ENCODE measurements around the gene PSMA6.
A peak's percentile ranks its signal among the peaks of the same experiment; 100 is the strongest.

Gene PSMA6

GRCh38 chr14:35366056-35366451 lies 73.9 kb downstream of the PSMA6 start:
- DNase-seq (ENCODE audit: low read depth in 3 of 3) = peak in 1 of 3 experiments; percentile 37

GRCh38 chr14:35366521-35366976 lies 74.4 kb downstream of the PSMA6 start:
- DNase-seq (ENCODE audit: low read depth in 3 of 3) = no peak

- no peak for DNase-seq (ENCODE audit: low read depth in 3 of 3)
Measured at GRCh38 chr14:35367056-35367372, 74.8 kb downstream of the PSMA6 start.
